Measurements from ENCODE around the gene ARID5B. TPM values are rescaled to one million over a fixed set of nuclear protein-coding genes. Genes with fewer than 3 reads are reported as not detected.

The ARID5B gene
- total and polyA plus RNA-seq, 2 donors (not counting 1 experiment from before 2014, with no cell fraction given) = 22.4 to 237 TPM

GRCh38 chr10:62038609-62039190 lies 137.2 kb downstream of the ARID5B start:
- peak overlapping the region; percentile 74 for H3K4me3 Mint-ChIP-seq
- peaks cover 99% of the 10 kb centered on the region for H3K79me2 ChIP-seq (ENCODE audit: control insufficient read depth, insufficient read depth, low read length)
- peak overlapping the region; percentile 87 for H3K27ac Mint-ChIP-seq
- no peaks in the 10 kb centered on the region for H3K27me3 ChIP-seq (replicated peaks in 1 of 4; ENCODE audit: control extremely low read depth in 1 of 4, control insufficient read depth in 3 of 4, insufficient read depth in 4 of 4, low read length in 3 of 4)
- peak overlapping the region; percentile 51 for H3K9ac ChIP-seq (ENCODE audit: low read length)
- ChIA-PET CTCF (interaction anchor here (0.6 to 14.1 kb wide), 46 partner anchors 8 to 1414 kb away, joined by 3 to 184 read pairs (median 4); partner anchors contain the start of gene ARID5B), POLR2A (interaction anchor here (1.1 to 1.5 kb wide), 7 partner anchors 11 to 206 kb away, joined by 3 to 19 read pairs (median 3); no protein-coding TSS in a partner anchor)
- H3K9me3 Mint-ChIP-seq (ENCODE audit: insufficient read depth) = no peaks in the 10 kb centered on the region
- no peaks in the 10 kb centered on the region for H3K27me3 Mint-ChIP-seq
- peak; percentile 85 for DNase-seq
- peak overlapping the region; percentile 70 for H3K4me2 ChIP-seq (replicated peaks; ENCODE audit: low read depth, low read length, poor library complexity, severe bottlenecking)
- H3K4me1 ChIP-seq (ENCODE audit: control insufficient read depth in 2 of 2, insufficient read depth in 2 of 2, low read length in 2 of 2) = peaks cover 74 to 81% of the 10 kb centered on the region in 2 donors
- peaks cover 83% of the 10 kb centered on the region for H3K4me1 Mint-ChIP-seq
- intact Hi-C loops (cut with micrococcal nuclease) = loop anchor here (1.0 to 10.0 kb wide), 4 partner anchors 12 to 207 kb away; no protein-coding TSS in a partner anchor
- ATAC-seq (ENCODE audit: low read depth) = peak; percentile 63
- H2AFZ ChIP-seq (ENCODE audit: insufficient read depth, low read depth, low read length, poor library complexity, severe bottlenecking) = peak overlapping the region; percentile 4
- no peaks in the 10 kb centered on the region for H4K20me1 ChIP-seq (ENCODE audit: control insufficient read depth, insufficient read depth, low read length, poor library complexity, severe bottlenecking)
- no peak for TF ChIP-seq EZH2 (IDR thresholded peaks at IDR 0.05; ENCODE audit: borderline replicate concordance, insufficient read depth, low read depth, low read length, poor library complexity, severe bottlenecking)
- TF ChIP-seq CTCF (IDR thresholded peaks at IDR 0.05) = peak; percentile 89
- peak overlapping the region in 3 of 5 experiments; percentile 19 to 50 (median 27) for H3K4me3 ChIP-seq (ENCODE audit: control extremely low read depth in 1 of 5, extremely low read depth in 1 of 5, insufficient read depth in 1 of 5, low read depth in 2 of 5, low read length in 4 of 5)
- peaks cover 0 to 6% of the 10 kb centered on the region in 2 experiments for H3K36me3 ChIP-seq (replicated peaks in 1 of 2; ENCODE audit: control extremely low read depth in 1 of 2, control insufficient read depth in 1 of 2, extremely low read depth in 1 of 2, insufficient read depth in 2 of 2, low read length in 1 of 2)
- WGBS (ENCODE audit: insufficient coverage) = 0% methylated on average over 4 of the region's 9 CpGs
- H3K27ac ChIP-seq (ENCODE audit: low read length in 2 of 2) = peak overlapping the region; percentile 59 to 84
- peaks cover 0 to 10% (median 0%) of the 10 kb centered on the region in 3 donors for H3K9me3 ChIP-seq (ENCODE audit: control extremely low read depth in 1 of 3, control insufficient read depth in 2 of 3, insufficient read depth in 1 of 3, low read length in 2 of 3)

- Histone ChIP-seq H3K9me3 (ENCODE audit: control extremely low read depth in 1 of 3, control insufficient read depth in 2 of 3, insufficient read depth in 1 of 3, low read length in 2 of 3) (peaks cover 0 to 10% (median 0%) of the 10 kb centered on the region in 3 donors), H4K20me1 (ENCODE audit: control insufficient read depth, insufficient read depth, low read length, poor library complexity, severe bottlenecking) (no peaks in the 10 kb centered on the region), H3K27ac (ENCODE audit: low read length in 2 of 2) (peak overlapping the region; percentile 11 to 84), H3K9ac (ENCODE audit: low read length) (no peak overlapping the region), H3K79me2 (ENCODE audit: control insufficient read depth, insufficient read depth, low read length) (peaks cover 97% of the 10 kb centered on the region), H3K4me1 (ENCODE audit: control insufficient read depth in 2 of 2, insufficient read depth in 2 of 2, low read length in 2 of 2) (peaks cover 81 to 84% of the 10 kb centered on the region in 2 donors), H3K27me3 (replicated peaks in 1 of 4; ENCODE audit: control extremely low read depth in 1 of 4, control insufficient read depth in 3 of 4, insufficient read depth in 4 of 4, low read length in 3 of 4) (no peaks in the 10 kb centered on the region), H2AFZ (ENCODE audit: insufficient read depth, low read depth, low read length, poor library complexity, severe bottlenecking) (no peak overlapping the region), H3K4me2 (replicated peaks; ENCODE audit: low read depth, low read length, poor library complexity, severe bottlenecking) (peak overlapping the region; percentile 70), H3K36me3 (replicated peaks in 1 of 2; ENCODE audit: control extremely low read depth in 1 of 2, control insufficient read depth in 1 of 2, extremely low read depth in 1 of 2, insufficient read depth in 2 of 2, low read length in 1 of 2) (peaks cover 0 to 3% of the 10 kb centered on the region in 2 experiments), H3K4me3 (ENCODE audit: control extremely low read depth in 1 of 5, extremely low read depth in 1 of 5, insufficient read depth in 1 of 5, low read depth in 2 of 5, low read length in 4 of 5) (no peak overlapping the region)
- ATAC-seq (ENCODE audit: low read depth) (no peak), DNase-seq (no peak)
- Mint-ChIP-seq H3K9me3 (ENCODE audit: insufficient read depth) (no peaks in the 10 kb centered on the region), H3K4me1 (peaks cover 85% of the 10 kb centered on the region), H3K27me3 (no peaks in the 10 kb centered on the region), H3K4me3 (peak overlapping the region; percentile 51), H3K27ac (peak overlapping the region; percentile 84)
- TF ChIP-seq CTCF (IDR thresholded peaks at IDR 0.05) (no peak), EZH2 (IDR thresholded peaks at IDR 0.05; ENCODE audit: borderline replicate concordance, insufficient read depth, low read depth, low read length, poor library complexity, severe bottlenecking) (no peak)
- ChIA-PET POLR2A (interaction anchor here (0.7 to 1.5 kb wide), 2 partner anchors 49 to 217 kb away, joined by 3 read pairs; no protein-coding TSS in a partner anchor), CTCF (interaction anchor here (0.8 to 14.1 kb wide), 15 partner anchors 10 to 397 kb away, joined by 3 to 184 read pairs (median 10); partner anchors contain the start of gene ARID5B)
- no CpG with 5 or more reads among the region's 1 CpG for WGBS (ENCODE audit: insufficient coverage)
- intact Hi-C loops (cut with micrococcal nuclease) = loop anchor here (2.0 to 10.0 kb wide), 4 partner anchors 19 to 755 kb away; no protein-coding TSS in a partner anchor
These were observed 138.5 kb downstream of the ARID5B start for GRCh38 chr10:62039954-62040353.

All from B cell (primary cell).